IPS-18c (cell line): Measurements from ENCODE around the gene MIF.
"Not testable (repeated sequence)": the region's sequence is repeated elsewhere in the genome, so short reads cannot be mapped to it uniquely, and the experiment has no call there.

Source experiments
- H3K4me3 ChIP-seq: 2 replicates; pipeline ENCODE4 v1.7.0; 2013; ENCODE audit warnings: low read depth, mild to moderate bottlenecking, low read length, moderate library complexity; ENCODE audit not compliant: insufficient read depth
- H3K9me3 ChIP-seq: one replicate; pipeline ENCODE4 v1.6.1; 2013; ENCODE audit warnings: mild to moderate bottlenecking, low read length, moderate library complexity; ENCODE audit not compliant: control insufficient read depth, insufficient read depth

The MIF gene

GRCh38 chr22:23912293-23912903 lies 18.2 kb downstream of the MIF start:
- H3K9me3 ChIP-seq: peaks cover 2% of the 10 kb centered on the region
- no peak overlapping the region for H3K4me3 ChIP-seq

- peak overlapping the region; percentile 68 for H3K4me3 ChIP-seq
- H3K9me3 ChIP-seq: peaks cover 2% of the 10 kb centered on the region
These were observed 19.1 kb downstream of the MIF start for GRCh38 chr22:23913306-23913660.

- H3K9me3 ChIP-seq: peaks cover 2% of the 10 kb centered on the region
- H3K4me3 ChIP-seq: peak overlapping the region; percentile 68
These were observed 19.6 kb downstream of the MIF start for GRCh38 chr22:23913661-23914353.

- peaks cover 2% of the 10 kb centered on the region for H3K9me3 ChIP-seq
These were observed 21.1 kb downstream of the MIF start for GRCh38 chr22:23915290-23915689.

GRCh38 chr22:23920267-23920611 lies 26.1 kb downstream of the MIF start:
- not testable (repeated sequence) for H3K9me3 ChIP-seq, H3K4me3 ChIP-seq

More at GRCh38 chr22:23915290-23915689, 21.1 kb downstream of the MIF start:
- no peak overlapping the region for H3K4me3 ChIP-seq

GRCh38 chr22:23921586-23922201 lies 27.5 kb downstream of the MIF start:
- H3K9me3 ChIP-seq, H3K4me3 ChIP-seq: not testable (repeated sequence)

GRCh38 chr22:23922921-23923320 lies 28.7 kb downstream of the MIF start:
- Histone ChIP-seq H3K9me3 (no peaks in the 10 kb centered on the region), H3K4me3 (no peak overlapping the region)

GRCh38 chr22:23925020-23925606 lies 30.9 kb downstream of the MIF start:
- no peaks in the 10 kb centered on the region for H3K9me3 ChIP-seq
- no peak overlapping the region for H3K4me3 ChIP-seq

- H3K4me3 ChIP-seq: no peak overlapping the region
- no peaks in the 10 kb centered on the region for H3K9me3 ChIP-seq
These were observed 32.4 kb downstream of the MIF start for GRCh38 chr22:23926561-23926960.

GRCh38 chr22:23938328-23939016 lies 44.3 kb downstream of the MIF start:
- H3K9me3 ChIP-seq: no peaks in the 10 kb centered on the region
- H3K4me3 ChIP-seq: no peak overlapping the region

GRCh38 chr22:23939017-23939357 lies 44.8 kb downstream of the MIF start:
- Histone ChIP-seq H3K4me3 (no peak overlapping the region), H3K9me3 (no peaks in the 10 kb centered on the region)

- not testable (repeated sequence) for H3K4me3 ChIP-seq, H3K9me3 ChIP-seq
These were observed 46.0 kb downstream of the MIF start for GRCh38 chr22:23940166-23940565.
